Lower lobe of right lung (tissue), 2 donors: ENCODE measurements around the gene SORCS2. TPM values are rescaled to one million over a fixed set of nuclear protein-coding genes. Genes with fewer than 3 reads are reported as not detected.

Experiments
- ATAC-seq, 2 donors: fragments of 200-7000 bp; cut with Tn5 transposase; one replicate each; pipeline ENCODE4 v1.9.1; 2020 to 2022; ENCODE audit warnings: mild to moderate bottlenecking in 2 of 2, moderate library complexity in 2 of 2
- DNase-seq: peaks from one replicate; pipeline ENCODE4 v3.0.0-alpha.2; 2020
- H3K27ac ChIP-seq: fragments of 200-600 bp; one replicate; pipeline ENCODE4 v1.8.0; 2022
- H3K27me3 ChIP-seq: fragments of 200-600 bp; one replicate; pipeline ENCODE4 v1.8.0; 2022; ENCODE audit warnings: low read depth
- H3K36me3 ChIP-seq: fragments of 200-600 bp; one replicate; pipeline ENCODE4 v1.8.0; 2022; ENCODE audit warnings: mild to moderate bottlenecking
- H3K4me1 ChIP-seq: fragments of 200-600 bp; one replicate; pipeline ENCODE4 v1.8.0; 2022
- H3K4me3 ChIP-seq: fragments of 200-600 bp; one replicate; pipeline ENCODE4 v1.8.0; 2022; ENCODE audit warnings: mild to moderate bottlenecking
- H3K9me3 ChIP-seq: fragments of 200-600 bp; one replicate; pipeline ENCODE4 v1.8.0; 2022
- CTCF ChIP-seq: fragments of 200-600 bp; IDR thresholded peaks from one replicate; pipeline ENCODE4 v1.8.0; 2022; ENCODE audit warnings: antibody characterized with exemption, mild to moderate bottlenecking
- intact Hi-C: fragments of 100-400 bp; cut with DNase I; formaldehyde crosslinking; loops from one replicate; pipeline ENCODE4 v1.11.0; 2022
- total RNA-seq: library from RNA; stranded (reverse); fragmentation: NEBNext Ultra II Directional; extraction: Animal tissue kit (Norgen Biotek cat#: 25700); gene quantifications from one replicate; pipeline ENCODE4 v1.2.1, GENCODE V29; 2021
- donor health status: DM: no; HTN: yes; CAD: no; lungs with severe emphysema.

SORCS2 gene
- total RNA-seq, 1 donor from 2014 or later: 5.8 TPM

DNA sequence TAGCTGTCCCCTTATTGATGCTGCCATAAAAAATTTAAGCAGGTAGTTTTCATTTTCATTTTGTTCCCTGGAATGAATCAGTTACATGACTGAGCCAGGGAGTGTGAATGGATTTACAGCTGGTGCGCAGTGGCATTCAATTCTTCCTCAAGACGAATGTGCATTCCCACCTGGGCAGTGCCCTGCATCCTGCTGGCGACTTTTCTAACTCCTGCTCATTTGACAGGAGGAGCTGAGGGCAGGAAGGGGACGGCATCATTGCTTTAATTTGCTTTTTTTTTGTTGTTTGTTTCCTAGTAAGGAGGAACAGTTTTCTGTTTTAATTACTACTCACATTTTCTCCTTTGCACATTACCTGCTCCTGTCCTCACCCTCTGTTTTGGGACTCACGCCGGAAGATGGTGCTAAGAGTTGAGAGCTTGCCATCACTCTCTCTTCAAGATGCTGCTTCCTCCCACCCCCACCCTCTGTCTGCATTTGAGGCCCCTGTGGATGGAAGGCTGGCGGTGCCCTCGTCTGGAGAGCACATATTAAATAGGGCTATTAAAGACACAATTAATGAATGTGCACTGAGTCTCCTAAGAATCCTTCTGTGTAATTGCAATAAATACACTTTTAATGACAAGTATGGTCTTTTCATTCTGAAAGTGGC, 206.6 kb downstream of the SORCS2 start:
- H3K4me1 ChIP-seq: peaks cover 11% of the 10 kb centered on the region
- no peak overlapping the region for H3K4me3 ChIP-seq
- H3K9me3 ChIP-seq: no peaks in the 10 kb centered on the region
- DNase-seq: no peak
- no peaks in the 10 kb centered on the region for H3K27me3 ChIP-seq
- intact Hi-C loops: no loop called here
- H3K36me3 ChIP-seq: no peaks in the 10 kb centered on the region
- no peak for TF ChIP-seq CTCF
- H3K27ac ChIP-seq: no peak overlapping the region
- no peak for ATAC-seq

DNA sequence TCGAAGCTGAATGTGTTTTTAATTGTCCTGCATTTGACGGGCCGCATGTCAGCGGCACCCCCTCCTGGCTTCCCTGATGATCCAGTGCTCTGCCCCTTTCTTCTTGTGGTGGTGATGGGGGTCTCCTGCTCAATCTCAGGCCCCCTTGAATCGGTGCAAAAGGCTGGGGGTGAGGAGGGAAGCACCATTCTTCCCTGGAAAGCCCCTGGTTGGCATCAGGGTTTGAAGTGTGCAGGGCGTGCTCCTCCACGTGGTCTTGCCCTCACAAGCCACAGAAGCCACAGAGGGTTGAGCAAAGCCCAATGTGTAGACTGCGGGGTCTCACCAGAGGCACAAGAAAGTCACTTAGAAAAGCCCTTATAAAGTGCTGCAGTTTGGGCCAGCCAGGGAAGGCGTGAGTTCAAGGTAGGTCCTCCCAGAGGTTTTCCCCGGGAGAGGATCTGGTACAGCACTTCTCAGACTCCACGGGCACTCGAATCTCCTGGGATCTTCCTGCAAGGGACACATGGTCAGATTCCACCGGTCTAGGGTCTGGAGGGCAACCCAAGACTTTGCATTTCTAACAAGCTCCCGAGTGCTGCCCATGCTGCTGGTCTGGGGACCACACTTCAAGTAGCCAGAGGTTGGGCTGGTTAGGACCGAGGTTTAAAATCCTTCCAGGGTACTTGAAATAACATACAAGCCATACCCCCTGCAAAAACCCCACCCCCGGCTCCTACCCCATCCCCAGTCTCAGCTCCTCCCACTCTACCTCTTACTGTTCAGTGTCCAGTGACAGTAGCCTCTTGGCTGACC, 207.3 kb downstream of the SORCS2 start:
- Histone ChIP-seq H3K4me3 (no peak overlapping the region), H3K9me3 (no peaks in the 10 kb centered on the region), H3K27me3 (no peaks in the 10 kb centered on the region), H3K27ac (no peak overlapping the region), H3K4me1 (peaks cover 11% of the 10 kb centered on the region), H3K36me3 (no peaks in the 10 kb centered on the region)
- DNase-seq (no peak), ATAC-seq (no peak)
- intact Hi-C loops: no loop called here
- no peak for TF ChIP-seq CTCF

GRCh38 chr4:7400671-7401298, 208.4 kb downstream of the SORCS2 start:
- Histone ChIP-seq H3K4me3 (no peak overlapping the region), H3K36me3 (no peaks in the 10 kb centered on the region), H3K27ac (no peak overlapping the region), H3K27me3 (no peaks in the 10 kb centered on the region), H3K9me3 (no peaks in the 10 kb centered on the region), H3K4me1 (peaks cover 11% of the 10 kb centered on the region)
- intact Hi-C loops: no loop called here
- no peak for ATAC-seq
- no peak for TF ChIP-seq CTCF
- no peak for DNase-seq

GRCh38 chr4:7402526-7402925, 210.2 kb downstream of the SORCS2 start:
- Histone ChIP-seq H3K9me3 (peaks cover 3% of the 10 kb centered on the region), H3K4me1 (peaks cover 8% of the 10 kb centered on the region), H3K27ac (no peak overlapping the region), H3K4me3 (no peak overlapping the region), H3K36me3 (no peaks in the 10 kb centered on the region), H3K27me3 (no peaks in the 10 kb centered on the region)
- no peak for TF ChIP-seq CTCF
- intact Hi-C loops: no loop called here
- DNase-seq (no peak), ATAC-seq (peak; percentile 72 to 79)

DNA sequence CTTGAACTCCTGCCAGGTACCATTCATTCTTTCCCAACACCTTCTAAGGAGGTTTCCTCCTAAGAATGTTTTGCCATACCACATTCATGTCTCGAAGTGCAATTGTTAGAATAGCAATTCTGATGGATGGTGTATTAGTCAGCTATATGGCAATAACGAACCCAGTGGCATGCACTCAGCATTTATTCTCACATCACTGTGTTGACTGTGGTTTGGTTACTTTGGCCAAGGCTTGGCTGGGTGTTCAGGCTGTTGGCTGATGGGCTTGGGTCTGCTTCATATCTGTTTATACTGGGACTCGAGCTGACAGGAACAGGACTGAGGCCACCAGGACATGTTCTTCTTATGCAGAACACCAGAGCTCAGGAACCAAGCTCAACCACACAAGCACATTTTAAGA, 210.7 kb downstream of the SORCS2 start:
- Histone ChIP-seq H3K27ac (no peak overlapping the region), H3K36me3 (no peaks in the 10 kb centered on the region)
- DNase-seq: no peak

More for the DNA sequence above, 210.7 kb downstream of the SORCS2 start:
- Histone ChIP-seq H3K9me3 (peaks cover 5% of the 10 kb centered on the region), H3K27me3 (no peaks in the 10 kb centered on the region), H3K4me1 (peaks cover 6% of the 10 kb centered on the region), H3K4me3 (no peak overlapping the region)
- TF ChIP-seq CTCF: no peak
- intact Hi-C loops: no loop called here
- peak in 1 of 2 donors; percentile 68 for ATAC-seq
